HUDEP-2 (cell line): Measurements from ENCODE around the gene ANKH.

Experiments used
- DNase-seq, 76 experiments: peaks; one replicate each; lab custom pipeline; 2025; ENCODE audit not compliant: unreplicated experiment in 76 of 76; lab: John Stamatoyannopoulos, UW

Gene ANKH

DNA sequence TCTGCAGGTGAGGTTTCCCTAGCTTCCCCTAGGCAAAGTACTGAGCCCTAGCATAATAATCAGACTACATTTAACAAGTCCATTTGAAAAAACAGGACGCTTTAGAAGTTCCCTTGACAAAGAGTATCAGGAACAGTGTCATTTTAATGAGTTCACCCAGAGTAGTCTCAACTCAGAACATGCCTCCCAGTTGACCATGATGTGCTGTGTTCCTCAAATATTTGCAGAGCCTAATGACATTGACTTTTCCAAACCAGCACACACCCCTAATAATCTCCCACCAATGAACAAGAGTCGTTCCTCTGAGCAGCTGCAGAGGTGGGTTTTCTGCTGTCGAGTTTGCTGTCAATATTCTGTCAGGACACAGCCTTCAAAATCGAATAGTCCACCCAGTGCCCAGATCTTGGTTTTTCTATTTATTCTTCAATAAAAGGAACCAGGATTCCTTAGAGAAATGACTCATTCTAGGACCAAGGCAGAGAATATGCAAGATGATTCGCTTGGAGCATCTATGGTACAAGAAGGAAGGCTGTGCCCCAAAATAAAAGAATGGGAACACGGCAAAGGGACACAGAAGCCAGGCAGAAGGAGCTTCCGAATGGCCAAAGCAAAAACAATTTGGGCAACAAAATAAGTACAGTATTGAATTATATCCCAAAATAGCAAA lies 149.5 kb downstream of the ANKH start:
- DNase-seq = no peak

DNA sequence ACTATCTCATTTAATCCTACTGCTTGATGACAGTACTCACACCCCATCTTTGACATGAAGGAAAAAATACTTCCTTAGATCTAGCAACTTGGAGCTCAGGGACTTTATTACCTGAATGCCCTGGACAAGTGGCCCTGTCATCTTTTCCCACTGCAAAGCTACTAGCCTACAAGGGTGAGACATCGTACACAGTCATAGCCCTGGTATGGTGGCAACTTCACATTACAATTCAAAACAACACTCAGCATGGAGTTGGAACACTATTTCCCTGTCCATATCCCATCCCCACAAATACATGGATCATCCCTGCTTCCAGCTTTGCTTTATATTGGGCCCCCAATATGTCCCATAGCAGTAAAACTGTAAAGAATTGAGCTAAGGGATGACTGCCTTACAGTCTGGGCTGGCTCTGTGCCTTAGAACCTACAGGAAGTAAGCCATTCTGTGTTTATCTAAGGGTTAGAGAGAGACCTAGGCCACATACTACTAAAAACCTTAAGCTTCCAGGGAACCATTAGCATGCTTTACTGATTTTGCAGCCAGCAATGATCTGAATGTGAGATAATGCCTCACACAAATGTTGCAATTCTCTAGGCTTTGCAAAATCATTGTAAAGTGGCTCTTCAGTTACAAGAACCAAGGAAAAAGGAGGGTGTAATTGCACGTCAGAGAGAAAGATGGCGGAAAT lies 151.2 kb downstream of the ANKH start:
- no peak for DNase-seq

DNA sequence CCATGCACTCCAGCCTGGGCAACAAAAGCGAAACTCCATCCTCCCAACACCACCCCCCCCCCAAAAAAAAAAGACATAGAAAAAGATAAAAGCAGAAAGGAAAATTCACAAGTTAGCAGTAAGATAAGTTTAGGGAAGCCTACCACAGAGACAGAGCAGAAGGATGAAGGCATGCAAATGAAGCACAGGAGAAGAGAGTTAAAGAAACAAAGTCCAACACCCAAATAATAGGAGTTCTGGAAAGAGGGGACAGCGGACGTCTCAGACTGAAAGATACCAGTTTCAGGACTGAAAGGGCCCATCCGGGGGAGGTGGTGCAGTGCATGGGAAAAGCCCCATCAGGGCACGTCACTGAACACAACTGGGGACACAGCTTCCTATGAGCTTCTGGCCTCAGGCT lies 152.8 kb downstream of the ANKH start:
- no peak for DNase-seq

DNA sequence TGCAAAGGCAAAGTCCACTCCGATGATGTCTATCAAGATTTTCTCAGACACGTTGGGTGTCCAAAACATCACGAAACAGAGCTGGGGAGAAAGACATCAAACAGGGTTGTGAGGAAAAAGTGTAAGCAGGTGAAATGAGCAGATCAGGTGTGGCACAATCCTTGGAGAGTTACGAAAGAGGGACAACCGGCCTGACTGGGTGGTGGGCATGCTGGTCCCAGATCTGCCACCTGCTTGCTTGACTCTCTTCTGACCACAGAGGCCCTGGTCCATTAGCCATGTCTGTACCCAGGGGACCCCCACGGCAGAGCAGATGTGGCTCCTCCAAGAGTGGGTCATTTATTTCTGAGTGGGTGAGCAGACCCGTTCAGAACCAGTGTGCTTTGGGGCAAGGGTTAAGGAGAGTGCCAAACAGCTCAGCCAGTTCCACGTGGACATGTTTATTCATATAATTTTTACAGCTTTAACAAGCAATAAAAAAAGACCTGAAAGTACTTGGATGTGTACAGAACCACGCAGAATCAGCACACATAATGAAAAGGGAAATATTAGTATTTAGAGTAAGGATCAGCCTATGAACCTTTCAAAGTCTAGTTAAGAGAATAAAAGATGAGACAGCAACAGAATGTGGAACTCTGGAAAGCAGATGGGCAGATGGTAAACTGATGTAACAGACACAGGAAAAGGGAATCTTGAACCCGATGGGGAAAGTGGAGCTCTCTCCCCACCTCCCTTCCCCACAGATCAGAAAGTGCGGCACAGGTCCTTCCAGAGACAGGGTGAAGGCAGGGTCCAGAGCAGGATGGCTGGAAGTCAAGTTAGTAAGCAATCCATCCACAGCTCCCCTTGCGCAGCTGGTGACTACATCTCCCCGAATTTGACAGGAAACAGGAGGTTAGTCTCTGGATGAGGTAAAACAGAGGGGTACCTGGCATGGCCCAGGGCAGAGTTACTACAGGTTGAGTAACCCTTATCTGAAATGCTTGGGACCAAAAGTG lies 154.5 kb downstream of the ANKH start:
- no peak for DNase-seq

DNA sequence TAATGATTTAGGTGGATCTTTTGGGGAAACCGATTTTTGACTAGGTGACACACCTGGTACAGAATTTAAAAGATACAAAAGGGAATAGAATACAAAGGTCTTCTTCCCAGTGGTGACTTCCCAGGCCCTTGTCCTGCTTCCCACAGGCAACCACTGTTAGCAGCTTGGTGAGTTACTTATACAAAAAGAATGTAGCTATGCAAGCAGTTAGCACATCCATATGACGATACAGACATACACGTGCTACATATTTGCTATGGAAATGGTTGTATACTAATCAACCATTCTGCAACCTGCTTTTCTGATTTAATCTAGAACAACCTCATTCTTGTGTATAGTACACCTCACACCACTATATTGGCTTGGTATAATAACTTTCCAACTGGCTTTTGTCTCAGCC lies 156.1 kb downstream of the ANKH start:
- no peak for DNase-seq

DNA sequence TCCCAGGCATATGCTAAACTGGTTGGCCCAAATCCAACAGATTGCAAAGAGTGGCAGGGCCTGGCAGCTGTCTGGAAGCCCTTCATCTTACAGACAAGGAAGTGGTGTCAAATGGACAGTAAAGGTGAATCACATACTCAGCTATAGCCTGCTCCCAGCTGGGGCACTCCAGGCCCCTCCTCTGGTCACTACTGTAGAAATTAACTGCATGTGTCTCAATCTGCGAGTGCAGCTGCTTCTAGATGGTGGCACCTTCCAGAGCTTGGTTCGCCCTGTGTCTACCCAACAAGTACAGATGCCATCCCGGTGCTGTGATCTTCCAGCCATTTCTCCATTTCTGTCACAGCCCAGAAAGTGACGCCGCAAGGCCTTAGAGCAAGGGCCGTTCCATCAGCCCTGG lies 156.9 kb downstream of the ANKH start:
- DNase-seq = peak in 1 of 76 experiments; percentile 5

DNA sequence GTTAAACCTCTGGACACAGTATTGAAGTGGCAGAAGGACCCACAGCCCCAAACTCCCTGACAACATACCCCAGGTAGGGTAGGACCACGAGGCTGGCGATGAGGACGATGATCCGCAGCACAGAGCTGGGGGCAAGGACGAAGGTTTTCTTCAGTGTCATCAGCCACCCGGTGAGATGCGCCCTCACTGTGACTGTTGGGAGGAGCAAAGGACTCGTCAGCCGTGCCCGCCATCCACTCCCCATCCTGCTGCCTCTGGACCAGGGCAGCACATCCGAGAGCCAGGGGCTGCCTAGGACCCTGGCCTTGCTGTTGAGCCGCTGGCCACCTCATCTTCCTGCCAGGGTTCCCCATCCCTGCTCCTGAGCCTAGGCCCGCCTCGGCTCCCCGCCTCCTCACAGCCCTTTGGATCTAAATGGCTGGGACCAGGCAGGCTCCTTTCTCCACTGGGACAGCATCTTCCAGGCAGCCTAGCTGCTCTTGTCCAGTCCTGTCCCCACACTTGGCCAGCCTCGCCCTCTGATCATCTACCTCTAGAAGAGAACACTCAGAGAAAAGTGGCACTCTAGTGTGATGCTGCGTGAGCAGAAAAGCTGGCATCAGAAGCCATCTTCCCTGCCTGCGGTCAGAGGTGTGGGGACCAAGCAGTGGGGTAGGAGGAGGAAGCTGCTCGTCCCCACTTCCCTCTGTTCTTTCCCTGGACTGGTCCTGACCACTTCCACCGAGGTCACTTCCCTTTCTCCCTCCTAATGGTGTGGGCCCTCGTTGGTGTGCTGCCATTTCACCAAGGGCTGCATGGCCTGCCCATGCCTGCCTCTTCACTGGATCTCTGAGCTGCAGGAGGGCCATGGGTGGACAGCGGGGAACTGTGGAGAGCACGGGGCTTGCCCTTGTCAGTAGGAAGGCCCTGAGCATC lies 157.8 kb downstream of the ANKH start:
- no peak for DNase-seq

DNA sequence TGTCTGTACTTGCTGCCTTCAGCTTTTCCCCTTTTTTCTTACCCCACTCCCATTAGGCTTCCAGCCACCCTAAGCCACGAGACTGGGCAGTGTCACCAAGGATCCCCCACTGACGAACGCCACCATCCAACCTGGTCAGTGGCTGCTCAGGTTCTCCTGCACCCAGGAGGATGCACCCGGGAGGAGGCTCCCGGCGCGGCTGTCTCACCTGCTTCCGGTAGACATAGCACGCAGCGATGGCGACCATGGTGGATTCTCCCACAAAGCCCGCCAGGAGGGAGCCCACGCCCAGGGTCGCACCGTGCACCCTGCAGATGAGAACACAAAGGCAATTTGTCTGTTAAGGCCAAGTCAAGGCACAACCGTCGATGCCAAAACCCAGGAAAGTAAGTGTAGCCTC lies 158.9 kb downstream of the ANKH start:
- DNase-seq = no peak

DNA sequence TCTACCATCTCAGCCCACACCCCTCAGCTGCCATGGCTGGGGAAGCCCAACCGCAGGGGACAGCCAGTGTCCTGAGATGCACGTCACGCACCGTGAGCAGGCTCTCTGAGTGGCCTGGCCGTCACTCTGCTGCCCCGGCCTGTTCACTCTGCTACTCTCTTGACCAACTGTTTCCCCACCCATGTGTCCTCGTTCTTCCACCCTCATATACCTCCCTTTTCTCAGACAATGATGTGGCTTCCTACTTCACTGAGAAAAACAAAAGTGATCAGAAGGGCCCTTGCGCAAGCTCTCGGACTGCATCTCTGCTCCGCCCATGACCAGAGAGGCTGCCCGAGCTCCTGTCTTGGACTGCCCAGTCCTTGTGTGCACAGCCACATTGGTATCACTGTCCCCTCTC lies 159.4 kb downstream of the ANKH start:
- DNase-seq = no peak

DNA sequence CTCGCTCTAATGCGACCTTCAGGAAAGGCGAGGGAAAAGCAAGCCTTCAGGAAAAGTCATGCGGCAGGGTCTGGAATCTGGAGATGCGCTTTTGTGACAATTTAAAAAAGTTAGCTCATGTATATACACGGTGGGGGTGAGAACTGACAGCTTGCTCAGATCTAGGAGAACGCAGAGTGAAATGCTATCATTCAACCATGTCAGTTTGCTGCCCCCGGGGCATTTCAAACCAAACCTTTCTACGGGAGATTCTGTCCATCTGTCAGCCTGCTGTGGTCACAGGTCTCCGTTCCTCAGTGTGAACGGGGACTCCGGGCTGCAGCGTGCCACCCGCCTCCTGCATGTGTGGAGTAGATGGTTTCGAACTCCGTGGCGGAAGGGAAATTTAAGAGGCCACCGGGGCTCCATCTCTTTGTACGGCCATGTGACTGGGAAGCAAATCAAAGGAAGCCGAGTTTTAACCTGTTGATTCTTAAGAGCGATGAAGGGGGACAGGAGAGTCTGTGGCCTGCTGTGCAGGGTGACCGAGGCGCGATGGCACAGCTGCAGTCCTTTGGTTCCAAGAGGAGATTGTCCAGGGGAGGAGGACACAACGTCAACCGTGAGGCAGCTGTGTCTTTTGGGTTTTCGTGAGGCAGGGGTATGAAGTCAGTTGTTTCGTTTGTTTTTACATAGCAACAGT lies 161.1 kb downstream of the ANKH start:
- DNase-seq = no peak

DNA sequence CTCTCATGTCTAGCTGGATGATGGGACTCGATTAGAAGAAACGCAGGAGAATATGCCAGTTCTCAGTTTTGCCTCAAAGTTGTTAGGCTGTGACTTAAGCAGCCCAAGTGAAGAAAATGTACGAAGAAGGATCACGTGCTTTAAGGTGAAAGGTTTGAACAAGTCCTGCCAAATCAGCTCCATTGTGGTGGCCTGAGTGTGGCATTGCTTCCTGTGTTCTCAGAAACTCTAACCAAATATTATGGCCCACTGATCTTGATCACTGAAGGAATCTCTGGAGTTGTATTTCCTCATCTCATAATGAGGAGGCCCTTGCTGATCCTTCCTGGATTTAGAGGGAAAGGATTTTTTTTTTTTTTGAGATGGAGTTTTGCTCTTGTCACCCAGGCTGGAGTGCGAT lies 163.0 kb downstream of the ANKH start:
- no peak for DNase-seq

DNA sequence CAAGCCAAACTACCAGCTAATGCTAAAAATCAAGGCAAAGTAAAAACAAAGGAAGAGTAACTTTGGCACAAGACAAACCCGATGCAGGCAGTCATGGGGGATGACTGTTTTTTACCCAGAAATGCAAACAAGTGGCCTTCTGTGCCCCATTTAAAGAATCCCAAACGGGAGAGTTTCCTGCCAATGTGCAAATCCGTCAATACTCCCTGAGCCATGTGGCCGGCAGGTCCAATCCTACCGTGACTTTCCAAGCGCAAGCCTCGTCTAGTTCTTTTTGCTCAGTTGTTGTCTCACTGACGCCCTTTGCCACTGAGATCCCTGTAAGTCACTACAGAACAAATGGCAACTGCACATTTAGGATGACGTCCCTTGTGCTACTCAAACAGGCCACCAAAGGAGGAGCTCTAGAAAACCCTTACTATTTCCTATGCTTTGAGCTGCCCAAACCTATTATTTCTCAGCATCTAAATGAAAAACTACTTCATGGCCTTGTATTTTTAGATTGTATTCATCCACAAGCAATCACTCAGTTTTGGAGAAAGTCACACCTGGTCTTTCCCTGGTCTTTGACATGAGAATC lies 163.7 kb downstream of the ANKH start:
- DNase-seq = no peak

DNA sequence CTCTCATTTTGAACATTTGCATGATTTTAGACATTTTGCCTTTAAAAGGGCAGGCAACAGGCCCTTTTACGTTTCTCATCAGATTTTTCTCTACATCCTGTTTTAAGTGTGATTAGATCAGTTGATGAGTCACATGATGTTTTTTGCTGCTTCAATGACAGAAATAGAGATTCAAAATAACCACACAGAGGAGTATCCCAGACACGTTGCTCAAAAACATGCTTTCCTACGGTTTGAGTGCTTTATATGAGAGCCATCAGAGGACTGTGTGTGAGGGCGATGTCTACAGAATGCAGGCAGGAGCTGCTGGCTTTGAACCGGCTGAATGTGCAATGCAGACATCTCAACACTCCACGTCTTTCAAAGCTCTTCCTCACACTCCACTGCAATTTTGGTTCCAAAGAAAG lies 165.0 kb downstream of the ANKH start:
- peak in 3 of 76 experiments; percentile 6 to 13 (median 7) for DNase-seq

DNA sequence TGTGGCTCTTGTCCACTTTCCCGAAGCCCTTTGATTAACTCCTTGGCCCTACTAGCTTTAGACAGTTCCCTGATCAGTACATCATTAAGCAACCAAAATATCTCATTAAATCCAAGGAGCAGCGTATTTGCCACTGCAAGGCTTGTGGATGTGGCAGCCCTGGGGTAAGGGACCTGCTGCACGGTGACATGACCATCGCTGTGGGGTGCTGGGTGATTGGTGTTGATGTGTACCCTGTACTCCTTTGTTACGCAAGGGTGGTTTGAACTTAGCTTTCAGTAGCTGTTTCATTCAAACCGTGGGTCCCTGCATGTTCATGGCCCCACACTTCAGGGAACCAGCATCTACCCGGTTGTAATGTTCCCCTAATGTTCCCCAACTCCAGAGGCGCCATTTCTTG lies 166.0 kb downstream of the ANKH start:
- DNase-seq = no peak

DNA sequence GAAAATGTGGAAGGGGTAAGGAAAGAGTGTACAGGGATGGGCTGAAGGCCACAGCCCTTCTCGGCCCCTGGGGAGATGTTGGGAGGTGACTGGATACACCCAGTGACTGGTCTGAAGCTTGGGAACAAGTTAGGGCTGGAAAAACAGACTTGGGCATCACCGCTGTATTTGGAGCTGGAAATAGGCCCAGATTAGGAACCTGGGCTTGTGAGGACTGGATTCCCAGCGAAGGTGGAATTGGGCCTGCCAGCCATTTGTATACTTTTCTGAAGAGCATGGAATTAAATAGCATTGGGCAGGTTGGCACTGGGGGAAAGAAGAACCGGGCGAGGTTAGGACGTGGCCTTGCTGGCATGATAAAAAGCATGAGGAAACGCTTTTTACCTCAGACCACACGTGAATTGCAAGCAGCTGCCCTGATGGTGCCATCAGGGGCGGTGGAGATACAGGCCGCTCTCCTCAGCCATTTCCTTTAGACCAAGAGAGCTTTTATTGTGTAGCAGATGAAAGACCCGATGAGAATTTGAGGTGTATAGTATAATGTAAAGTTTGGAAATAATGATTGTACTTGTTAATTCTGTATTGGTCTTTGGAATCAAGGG lies 169.2 kb downstream of the ANKH start:
- no peak for DNase-seq

DNA sequence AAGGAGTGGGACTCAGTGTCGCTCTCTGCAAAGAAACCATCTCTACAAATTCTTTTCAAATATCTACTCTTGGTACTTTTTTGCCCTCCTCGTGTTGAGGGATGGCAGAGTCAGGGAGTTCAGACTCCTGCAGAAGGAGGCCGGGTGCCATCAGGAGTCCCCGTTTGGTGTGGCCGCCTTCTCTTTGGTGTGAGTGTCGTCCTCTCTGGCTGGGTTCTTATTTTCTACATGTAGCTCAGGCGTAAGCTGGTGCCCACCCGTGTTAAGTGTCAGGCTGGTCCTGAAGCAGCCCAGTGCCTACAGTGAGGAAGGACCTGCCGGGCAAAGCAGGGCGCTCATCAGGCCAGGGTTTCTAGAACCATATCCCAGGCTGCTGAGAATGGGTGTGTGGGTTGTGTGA lies 170.0 kb downstream of the ANKH start:
- DNase-seq = no peak

DNA sequence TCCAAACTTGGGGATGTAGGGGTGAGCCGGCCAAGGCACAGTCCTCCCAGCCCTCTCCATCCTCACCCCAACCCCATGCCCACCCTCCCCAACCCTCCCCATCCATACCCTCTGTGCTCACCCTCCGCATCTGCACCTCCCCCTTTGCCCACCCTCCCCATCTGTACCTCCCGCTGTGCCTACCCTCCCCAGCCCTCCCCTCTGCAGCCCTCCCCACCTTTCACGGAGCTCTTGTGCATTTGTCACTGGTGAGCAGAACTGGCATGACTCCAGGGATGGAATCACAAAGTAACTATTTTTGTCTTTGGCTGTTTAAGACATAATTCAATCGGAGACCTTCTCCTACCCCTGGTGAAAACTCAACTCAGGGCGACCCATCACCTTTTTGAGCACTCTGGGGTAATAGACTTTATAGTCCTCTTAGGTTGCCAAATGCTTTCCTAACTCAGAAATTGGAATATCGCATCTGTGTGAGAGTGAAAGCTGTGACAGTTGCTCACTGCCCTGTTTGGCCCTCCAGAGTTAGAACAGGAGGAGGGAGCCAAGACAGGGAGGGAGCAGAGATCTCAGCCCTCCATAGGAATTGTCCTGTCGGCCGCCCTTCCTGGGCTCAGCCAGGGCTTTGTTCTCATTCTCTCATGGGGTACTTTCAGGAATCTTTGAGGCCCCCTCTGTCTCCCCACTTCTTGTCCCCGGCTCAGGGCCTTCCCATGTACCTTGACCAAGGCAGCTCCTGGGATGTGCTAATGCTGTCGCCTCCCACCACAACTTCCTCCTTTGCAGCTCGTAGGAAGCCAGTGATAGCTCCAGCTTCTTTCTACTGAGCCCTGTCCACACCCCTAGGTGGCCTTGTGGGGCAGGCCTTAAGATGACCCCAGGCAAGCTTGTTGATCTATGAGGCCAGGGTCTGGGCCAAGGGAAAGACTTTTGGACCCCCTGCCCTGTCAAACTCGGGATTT lies 170.8 kb downstream of the ANKH start:
- DNase-seq = no peak

DNA sequence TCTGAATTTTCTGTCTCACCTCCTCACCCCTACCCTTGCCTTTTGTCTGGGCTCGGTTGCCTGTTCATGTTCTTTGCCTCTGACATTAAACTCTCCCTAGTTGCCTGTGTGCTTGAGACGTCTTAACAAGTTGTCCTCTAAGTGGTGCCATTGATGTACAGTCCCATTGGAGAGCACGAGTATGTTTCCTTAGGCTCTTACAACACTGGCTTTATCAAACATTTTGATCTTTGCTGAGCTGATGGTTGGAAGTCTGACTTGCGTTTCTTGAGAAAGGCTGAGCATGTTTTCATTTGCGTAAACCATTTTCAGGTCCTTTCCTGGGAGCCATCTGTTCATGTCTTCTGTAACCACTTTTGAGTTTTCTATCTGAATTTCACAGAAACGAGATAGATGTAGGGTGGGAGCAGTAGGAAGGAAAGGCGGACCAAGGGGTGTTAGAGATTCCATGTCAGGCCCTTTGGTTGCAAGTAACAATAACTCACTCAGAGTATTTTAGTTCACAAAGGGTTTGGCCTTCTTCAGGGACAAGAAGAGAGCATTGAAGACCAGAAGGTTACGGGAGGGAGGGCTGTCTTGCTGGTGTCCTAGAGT lies 171.7 kb downstream of the ANKH start:
- no peak for DNase-seq
